K562 (cell line): ENCODE results near the gene TIGD1. TPM values are rescaled to one million over a fixed set of nuclear protein-coding genes. Genes with fewer than 3 reads are reported as not detected.

Experiments used
- ATAC-seq: fragments of 200-7000 bp; cut with Tn5 transposase; 3 replicates; pipeline ENCODE4 v1.9.1; 2020; ENCODE audit warnings: moderate library complexity
- BruUV-seq: library from RNA; stranded (reverse); fragments of 400-500 nt; replicated peaks from 2 replicates; lab custom pipeline; 2021; lab: Mats Ljungman, UMichigan
- CTCF ChIA-PET: fragments of 300-600 bp; formaldehyde crosslinking; extraction: SDS; loops from one replicate; lab custom pipeline; 2021; ENCODE audit warnings: low intra/inter-chr PET ratio; lab: Yijun Ruan, JAX
- POLR2A ChIA-PET: fragments of 300-600, 350-650 bp; sonication (Branson Sonifier 250); formaldehyde crosslinking; extraction: SDS; loops from one replicate; lab custom pipeline; 2021; ENCODE audit warnings: antibody characterized with exemption, inconsistent platforms; lab: Yijun Ruan, JAX
- DNase-seq, 4 experiments: peaks; one replicate each; pipeline versions ENCODE4 v3.0.0 to v3.0.0-alpha.2; 2011 to 2018; ENCODE audit warnings: low spot score in 3 of 4, mixed read lengths in 3 of 4; ENCODE audit errors: extremely low read depth in 1 of 4
- FAIRE-seq: peaks from 2 replicates; lab custom pipeline; 2011; peaks lifted over from hg19 to GRCh38; lab: Jason Lieb, UNC
- H2AFZ ChIP-seq: 2 replicates; pipeline ENCODE4 v1.6.0; 2011; ENCODE audit warnings: low read depth, low read length, control low read depth, inconsistent platforms
- H3K27ac ChIP-seq: fragments of 200-600 bp; 3 replicates; pipeline ENCODE4 v1.8.0; 2011; ENCODE audit warnings: low read depth, mild to moderate bottlenecking, control low read depth, inconsistent platforms, low read length, moderate library complexity, mixed read lengths; ENCODE audit errors: extremely low read depth
- H3K27me3 ChIP-seq, 2 experiments: fragments of 300-600 bp in 1 of 2; 2 replicates in 1 of 2; 3 replicates in 1 of 2; pipeline versions ENCODE4 v1.6.0 to v1.8.0; 2011; ENCODE audit warnings: inconsistent platforms in 2 of 2, low read length in 2 of 2, mild to moderate bottlenecking in 1 of 2, mixed read lengths in 1 of 2, moderate library complexity in 1 of 2; ENCODE audit not compliant: control insufficient read depth in 2 of 2, insufficient read depth in 2 of 2
- H3K36me3 ChIP-seq: fragments of 300-600 bp; 3 replicates; pipeline ENCODE4 v1.8.0; 2011; ENCODE audit warnings: mild to moderate bottlenecking, low read length, inconsistent platforms; ENCODE audit not compliant: control insufficient read depth, insufficient read depth
- H3K4me1 ChIP-seq, 2 experiments: fragments of 200-600 bp in 1 of 2; replicated peaks in 1 of 2; 2 replicates in 1 of 2; 3 replicates in 1 of 2; pipeline versions ENCODE4 v1.5.1 to v1.8.0; 2011; ENCODE audit warnings: inconsistent platforms in 2 of 2, low read length in 2 of 2, mild to moderate bottlenecking in 1 of 2, mixed read lengths in 1 of 2, moderate library complexity in 1 of 2; ENCODE audit not compliant: control insufficient read depth in 2 of 2, insufficient read depth in 2 of 2
- H3K4me2 ChIP-seq: 2 replicates; pipeline ENCODE4 v1.6.1; 2011; ENCODE audit warnings: low read length, control low read depth, inconsistent platforms, mixed read lengths; ENCODE audit not compliant: insufficient read depth
- H3K4me3 ChIP-seq: fragments of 200-600 bp; sonication (generic), shearing (Covaris generic); 2 replicates; pipeline ENCODE4 v1.5.1; 2016; ENCODE audit warnings: control low read depth, inconsistent platforms
- H3K79me2 ChIP-seq: fragments of 200-600 bp; 3 replicates; pipeline ENCODE4 v1.8.0; 2011; ENCODE audit warnings: low read length, inconsistent platforms; ENCODE audit not compliant: control insufficient read depth, insufficient read depth
- H3K9ac ChIP-seq, 2 experiments: 2 replicates each; pipeline versions ENCODE4 v1.6.0 to v1.6.1; 2011; ENCODE audit warnings: low read depth in 2 of 2, low read length in 2 of 2, control low read depth in 1 of 2, inconsistent platforms in 1 of 2, mild to moderate bottlenecking in 1 of 2, mixed read lengths in 1 of 2; ENCODE audit not compliant: insufficient read depth in 1 of 2
- H3K9me1 ChIP-seq: one replicate; pipeline ENCODE4 v1.6.0; 2011; ENCODE audit warnings: inconsistent platforms, mild to moderate bottlenecking, low read length, moderate library complexity; ENCODE audit not compliant: control insufficient read depth, insufficient read depth
- H3K9me3 ChIP-seq: replicated peaks from 2 replicates; pipeline ENCODE4 v1.5.1; 2011; ENCODE audit warnings: low read depth, low read length, inconsistent platforms; ENCODE audit not compliant: control insufficient read depth, insufficient read depth
- H4K20me1 ChIP-seq: replicated peaks from 2 replicates; pipeline ENCODE4 v1.6.1; 2011; ENCODE audit warnings: low read length, inconsistent platforms, mixed read lengths; ENCODE audit not compliant: control insufficient read depth, insufficient read depth
- CTCF ChIP-seq, 3 experiments: IDR thresholded peaks in 2 of 3; conservative IDR thresholded peaks in 1 of 3; 2 replicates each; pipeline ENCODE4 v1.5.1; 2011 to 2012; ENCODE audit warnings: low read length in 3 of 3, mild to moderate bottlenecking in 3 of 3, control low read depth in 2 of 3, improper control_type of control experiment in 1 of 3, inconsistent platforms in 1 of 3, low read depth in 1 of 3, mixed read lengths in 1 of 3, moderate library complexity in 1 of 3; ENCODE audit not compliant: insufficient read depth in 2 of 3
- PHF8 ChIP-seq: fragments of 200-600 bp; sonication (generic); IDR thresholded peaks from 2 replicates; pipeline ENCODE4 v1.6.1; 2012; ENCODE audit warnings: mixed run types, mild to moderate bottlenecking, inconsistent platforms, low read length, moderate library complexity, borderline replicate concordance
- ZNF134 ChIP-seq: fragments of 250-450 bp; sonication (Bioruptor Pico); conservative IDR thresholded peaks from 2 replicates; pipeline ENCODE4 v1.4.0; 2020
- WGBS: fragments of 100-300 bp; shearing (Covaris generic); methylation state at CpG from one replicate; pipeline ENCODE4 v1.1.6; 2016; ENCODE audit warnings: low coverage, mixed read lengths; ENCODE audit not compliant: insufficient coverage; ENCODE audit errors: missing lambda C conversion rate; 5-methylcytosine and 5-hydroxymethylcytosine counted together
- in situ Hi-C: fragments of 300-500 bp; cut with MboI; formaldehyde crosslinking; loops from 4 replicates; pipeline ENCODE4 v1.15.0; 2018; ENCODE audit warnings: inconsistent platforms, mixed read lengths
- intact Hi-C: fragments of 100-400 bp; cut with micrococcal nuclease; formaldehyde crosslinking; loops from 2 replicates; pipeline ENCODE4 v1.14.2; 2022
- polyA plus RNA-seq, 8 experiments: library from polyadenylated mRNA; depleted of rRNA in 4 of 8; stranded (reverse) in 5 of 8; unstranded in 3 of 8; fragments of >200 nt; fragmentation: Nextera tagmentation in 2 of 8; fragmentation: Illumina TruSeq in 1 of 8; extraction: Ambion mirVana in 2 of 8; extraction: Trizol in 1 of 8; gene quantifications; 2 replicates each; pipeline versions ENCODE4 v1.2.1 to v1.2.3, GENCODE V29; 2011 to 2014; ENCODE audit warnings: inconsistent platforms in 1 of 8, missing spikeins in 1 of 8
- total RNA-seq, 7 experiments: library from RNA; depleted of rRNA in 6 of 7; stranded (reverse); fragments of >200 nt in 6 of 7; fragmentation: Illumina TruSeq in 2 of 7; extraction: Trizol in 2 of 7; gene quantifications; 2 replicates each; pipeline versions ENCODE4 v1.2.1 to v1.2.3, GENCODE V29; 2011 to 2021; ENCODE audit warnings: low replicate concordance in 1 of 7

TIGD1 gene
- total and polyA plus RNA-seq, 9 of the 15 experiments (the other 6 are each of a cell fraction or from before 2014, with no cell fraction given): 2.0 to 10.1 (median 6.6) TPM

- no peaks in the 10 kb centered on the region for H3K27me3 ChIP-seq
- no peaks in the 10 kb centered on the region for H3K36me3 ChIP-seq
- ATAC-seq (peak; percentile 75), DNase-seq (peak; percentile 45 to 54 (median 48)), FAIRE-seq (no peak)
- H2AFZ ChIP-seq: no peak overlapping the region
- no peak overlapping the region for H3K27ac ChIP-seq
- intact Hi-C loops: no loop called here
- no peaks in the 10 kb centered on the region for H3K9me1 ChIP-seq
- in situ Hi-C loops: no loop called here
- H3K4me3 ChIP-seq: no peak overlapping the region
- TF ChIP-seq PHF8 (no peak), CTCF (IDR thresholded peaks at IDR 0.05 in 2 of 3, conservative IDR thresholded peaks at IDR 0.05 in 1 of 3; ENCODE audit: insufficient read depth in 2 of 3, low read depth in 1 of 3, low read length in 3 of 3) (peak; percentile 52 to 89 (median 62)), ZNF134 (no peak)
- no peaks in the 10 kb centered on the region for H3K9me3 ChIP-seq
- H4K20me1 ChIP-seq: no peaks in the 10 kb centered on the region
- H3K9ac ChIP-seq: no peak overlapping the region
- no TSS peak for BruUV-seq
- H3K79me2 ChIP-seq: no peaks in the 10 kb centered on the region
- H3K4me2 ChIP-seq: no peak overlapping the region
- ChIA-PET CTCF (no interaction called here), POLR2A (no interaction called here)
- H3K4me1 ChIP-seq: peaks cover 0 to 28% of the 10 kb centered on the region in 2 experiments; a peak in 2 of 5 replicates
- 6% methylated on average over 3 of the region's 5 CpGs for WGBS
These were observed 13.3 kb downstream of the TIGD1 start for GRCh38 chr2:232537079-232537478.
